Activated CD8-positive, alpha-beta memory T cell treated with anti-CD3 and anti-CD28 coated beads, Interleukin-2, amount 10 ng/mL, durations not matched to agents 7 days and 5 days (primary cell): ENCODE results near the gene TAPT1. TPM values are rescaled to one million over a fixed set of nuclear protein-coding genes. Genes with fewer than 3 reads are reported as not detected.

Experiments used
- ATAC-seq: fragments of 150-1000 bp; cut with Tn5 transposase; one replicate; pipeline ENCODE4 v1.10.0; 2021; ENCODE audit warnings: moderate library complexity
- CTCF ChIA-PET: fragments of 350-600 bp; sonication (Branson Sonifier 250); formaldehyde crosslinking; loops from one replicate; lab custom pipeline; 2021; ENCODE audit warnings: antibody characterized with exemption; lab: Charles Lee
- DNase-seq: peaks from one replicate; pipeline ENCODE4 v3.0.0-alpha.2; 2020
- H3K27ac Mint-ChIP-seq: one replicate; pipeline ENCODE4 v1.8.0; 2021; ENCODE audit warnings: mild to moderate bottlenecking, mixed read lengths
- H3K27me3 Mint-ChIP-seq: one replicate; pipeline ENCODE4 v1.8.0; 2021; ENCODE audit warnings: mixed read lengths
- H3K36me3 Mint-ChIP-seq: one replicate; pipeline ENCODE4 v1.8.0; 2021; ENCODE audit warnings: mild to moderate bottlenecking, mixed read lengths
- H3K4me1 Mint-ChIP-seq: one replicate; pipeline ENCODE4 v1.8.0; 2021; ENCODE audit warnings: mixed read lengths
- H3K4me3 Mint-ChIP-seq: one replicate; pipeline ENCODE4 v1.8.0; 2021; ENCODE audit warnings: mild to moderate bottlenecking, moderate library complexity, mixed read lengths
- H3K9me3 Mint-ChIP-seq: one replicate; pipeline ENCODE4 v1.8.0; 2022; ENCODE audit warnings: low read depth, mixed read lengths
- total RNA-seq, 2 experiments: library from RNA; stranded (reverse); gene quantifications; one replicate each; pipeline ENCODE4 v1.2.3, GENCODE V29; 2021

Gene TAPT1
- total RNA-seq, 2 experiments from 2014 or later, result 34.4 to 37.5 TPM

DNA sequence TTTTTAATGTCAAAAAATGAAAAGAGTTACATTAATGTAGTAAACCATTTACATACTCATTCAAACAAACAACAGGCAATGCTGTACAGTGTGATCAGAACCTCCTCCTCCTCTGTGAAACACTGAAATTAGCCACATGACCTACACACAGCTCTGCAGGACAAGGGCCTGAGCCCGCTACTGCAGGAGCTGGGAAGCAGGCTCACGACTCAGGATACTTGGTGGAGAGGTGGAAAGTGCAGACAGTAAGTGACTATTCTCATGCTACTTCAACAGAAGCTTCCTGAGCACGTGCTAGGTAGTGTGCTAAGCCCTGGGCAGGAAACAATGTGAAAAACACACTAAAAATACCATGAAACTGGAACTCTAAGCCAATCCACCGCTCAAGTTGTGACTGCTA is 56.8 kb downstream of the TAPT1 start:
- H3K27me3 Mint-ChIP-seq, result no peaks in the 10 kb centered on the region
- peaks cover 29% of the 10 kb centered on the region for H3K36me3 Mint-ChIP-seq
- no peak overlapping the region for H3K4me3 Mint-ChIP-seq
- no peaks in the 10 kb centered on the region for H3K9me3 Mint-ChIP-seq
- ATAC-seq (no peak), DNase-seq (no peak)
- H3K27ac Mint-ChIP-seq, result no peak overlapping the region
- CTCF ChIA-PET, result no interaction called here
- H3K4me1 Mint-ChIP-seq, result no peaks in the 10 kb centered on the region

DNA sequence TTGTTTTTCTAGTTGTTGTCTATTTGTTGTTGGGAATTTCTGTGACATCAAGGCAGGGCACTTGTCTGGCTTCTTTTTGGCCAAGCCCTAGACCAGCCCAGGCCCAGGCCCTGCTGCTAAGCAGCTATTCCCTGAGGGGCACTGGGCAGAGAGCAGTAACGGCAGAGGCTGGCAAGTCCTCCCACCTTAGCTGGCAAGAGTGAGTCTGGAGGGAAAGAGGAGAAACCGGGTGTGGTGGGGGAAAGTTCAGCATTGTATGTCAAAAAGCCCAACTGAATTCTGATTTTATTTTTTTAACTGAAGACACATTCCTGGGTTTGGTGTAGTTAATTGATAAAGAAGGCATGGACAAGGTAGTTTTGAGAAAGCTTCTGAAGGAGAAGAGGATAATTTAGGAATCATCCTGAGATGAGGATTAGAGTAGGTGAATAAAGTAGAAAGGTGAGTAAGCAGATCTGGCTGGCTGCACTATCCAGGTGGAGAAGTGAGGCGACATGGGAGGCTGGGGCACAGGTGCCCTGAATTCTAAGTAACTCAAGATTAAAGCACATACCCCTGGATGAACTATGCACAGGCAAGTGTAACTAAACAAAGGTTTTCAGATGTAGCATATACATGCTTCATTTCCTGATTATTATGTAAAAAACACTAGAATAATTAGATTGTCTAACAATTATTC is 57.4 kb downstream of the TAPT1 start:
- Mint-ChIP-seq H3K4me3 (no peak overlapping the region), H3K27me3 (no peaks in the 10 kb centered on the region), H3K9me3 (no peaks in the 10 kb centered on the region), H3K36me3 (peaks cover 27% of the 10 kb centered on the region), H3K4me1 (no peaks in the 10 kb centered on the region), H3K27ac (no peak overlapping the region)
- CTCF ChIA-PET, result no interaction called here
- DNase-seq, result no peak
- no peak for ATAC-seq

DNA sequence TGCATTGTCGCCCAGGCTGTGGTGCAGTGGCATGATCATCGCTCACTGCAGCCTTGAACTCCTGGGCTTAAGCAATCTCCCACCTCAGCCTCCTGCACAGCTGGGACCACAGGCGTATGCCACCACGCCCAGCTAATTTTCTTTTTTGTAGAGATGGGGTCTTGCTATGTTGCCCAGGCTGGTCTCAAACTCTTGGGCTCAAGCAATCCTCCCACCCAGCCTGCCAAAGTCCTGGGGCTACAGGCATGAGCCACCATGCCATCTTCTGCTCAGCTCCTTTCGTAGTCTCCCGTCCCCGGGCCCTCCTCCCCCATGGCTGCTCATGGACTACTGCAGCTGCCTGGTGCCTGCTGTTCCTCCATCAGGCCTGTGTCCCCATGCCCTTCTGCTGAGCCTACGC is 58.1 kb downstream of the TAPT1 start:
- ATAC-seq, result no peak
- Mint-ChIP-seq H3K4me1 (no peaks in the 10 kb centered on the region), H3K36me3 (peaks cover 29% of the 10 kb centered on the region), H3K4me3 (no peak overlapping the region), H3K27me3 (no peaks in the 10 kb centered on the region), H3K9me3 (no peaks in the 10 kb centered on the region), H3K27ac (no peak overlapping the region)
- CTCF ChIA-PET, result no interaction called here
- DNase-seq, result no peak

DNA sequence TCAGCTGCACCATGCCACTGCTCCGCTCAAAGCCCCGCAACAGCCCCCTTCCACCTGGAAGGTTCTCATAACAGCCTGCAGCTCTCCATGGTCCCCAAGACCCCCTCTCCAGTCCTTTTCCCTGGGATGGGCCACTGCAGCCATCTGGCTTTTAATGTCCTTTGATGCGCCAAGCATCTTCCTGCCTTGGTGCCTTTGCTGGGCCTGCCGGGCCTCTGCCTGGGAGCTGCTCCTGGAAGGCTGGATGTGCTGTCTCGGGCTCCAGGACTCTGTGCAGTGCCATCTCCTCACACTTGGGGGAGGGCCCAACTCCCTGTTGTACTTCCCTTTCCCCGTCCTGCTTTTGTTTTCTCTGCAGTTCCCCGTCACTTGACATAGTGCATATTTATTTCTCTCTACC is 60.3 kb downstream of the TAPT1 start:
- DNase-seq, result no peak
- CTCF ChIA-PET, result no interaction called here
- Mint-ChIP-seq H3K27me3 (no peaks in the 10 kb centered on the region), H3K27ac (no peak overlapping the region), H3K4me1 (no peaks in the 10 kb centered on the region), H3K9me3 (no peaks in the 10 kb centered on the region), H3K4me3 (no peak overlapping the region), H3K36me3 (peaks cover 35% of the 10 kb centered on the region)
- ATAC-seq, result no peak

DNA sequence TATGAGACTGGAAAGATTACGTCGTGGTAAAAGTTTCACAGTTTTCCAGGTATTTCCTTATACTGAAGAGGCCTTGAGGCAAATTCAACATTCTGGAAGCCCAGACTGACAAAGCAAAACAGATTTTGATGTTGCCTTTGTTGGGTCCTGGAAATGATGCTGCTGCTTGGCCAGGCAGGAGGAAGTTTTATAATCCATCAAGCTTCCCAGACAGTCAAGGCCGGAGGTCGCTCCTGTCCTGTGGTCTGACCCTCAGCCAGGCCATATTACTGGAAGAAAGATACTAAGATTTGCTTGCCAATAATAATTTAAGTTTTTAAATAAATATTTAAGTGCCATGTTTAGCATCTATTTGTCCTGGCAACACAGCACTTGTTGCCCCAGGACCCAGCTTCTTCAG is 63.4 kb downstream of the TAPT1 start:
- DNase-seq, result no peak
- Mint-ChIP-seq H3K27me3 (no peaks in the 10 kb centered on the region), H3K9me3 (no peaks in the 10 kb centered on the region), H3K4me1 (no peaks in the 10 kb centered on the region), H3K36me3 (peaks cover 25% of the 10 kb centered on the region), H3K27ac (no peak overlapping the region), H3K4me3 (no peak overlapping the region)
- no peak for ATAC-seq
- CTCF ChIA-PET, result no interaction called here

DNA sequence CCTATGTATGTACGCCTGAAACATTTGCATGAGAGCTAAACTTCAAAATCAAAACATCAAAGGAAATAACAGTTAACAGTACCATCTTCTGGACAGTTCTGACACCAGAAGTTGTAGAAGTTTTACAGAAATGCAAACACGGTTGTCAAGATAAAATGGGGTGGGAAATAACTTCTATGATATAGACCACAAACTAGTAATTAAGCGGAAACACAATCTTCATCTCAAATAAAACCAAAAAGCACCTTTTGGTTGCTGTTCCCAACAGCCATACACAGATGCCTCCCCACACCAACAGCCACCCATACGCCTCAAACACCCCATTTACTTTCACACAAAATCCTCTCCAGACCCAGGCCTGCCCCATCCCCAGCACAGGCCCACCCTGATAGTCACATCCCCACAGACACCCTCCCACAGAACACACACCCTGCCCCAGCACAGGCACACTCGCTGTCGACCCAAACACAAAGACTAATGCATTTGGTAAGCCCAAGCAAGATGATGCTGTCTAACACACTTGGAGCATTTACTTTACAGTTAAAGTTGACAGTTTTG is 64.3 kb downstream of the TAPT1 start:
- H3K9me3 Mint-ChIP-seq, result no peaks in the 10 kb centered on the region
- CTCF ChIA-PET, result no interaction called here
- ATAC-seq, result no peak
- no peak overlapping the region for H3K4me3 Mint-ChIP-seq
- no peak overlapping the region for H3K27ac Mint-ChIP-seq
- H3K27me3 Mint-ChIP-seq, result no peaks in the 10 kb centered on the region
- no peaks in the 10 kb centered on the region for H3K4me1 Mint-ChIP-seq
- peaks cover 24% of the 10 kb centered on the region for H3K36me3 Mint-ChIP-seq
- DNase-seq, result no peak

DNA sequence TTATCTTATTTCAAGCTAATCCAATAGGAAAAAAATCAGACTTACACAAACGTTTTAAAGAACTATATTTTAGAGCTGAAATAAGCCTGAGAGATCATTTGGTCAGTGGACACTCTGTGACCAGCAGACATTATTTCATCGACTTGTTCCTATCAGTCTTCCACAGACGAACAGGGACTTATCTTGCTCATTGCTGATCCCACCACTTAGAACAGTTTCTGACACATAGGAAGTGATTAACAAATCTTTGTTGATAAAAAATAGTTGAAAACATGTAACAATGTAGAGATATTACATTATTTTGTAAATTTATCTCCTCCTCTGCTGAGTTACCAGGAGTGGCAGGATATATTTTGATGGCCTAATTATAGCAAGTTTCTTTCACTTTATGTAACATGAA is 65.8 kb downstream of the TAPT1 start:
- H3K4me3 Mint-ChIP-seq, result no peak overlapping the region
- CTCF ChIA-PET, result no interaction called here
- ATAC-seq (no peak), DNase-seq (no peak)
- peaks cover 14% of the 10 kb centered on the region for H3K36me3 Mint-ChIP-seq
- H3K9me3 Mint-ChIP-seq, result no peaks in the 10 kb centered on the region
- no peaks in the 10 kb centered on the region for H3K27me3 Mint-ChIP-seq
- no peak overlapping the region for H3K27ac Mint-ChIP-seq
- H3K4me1 Mint-ChIP-seq, result no peaks in the 10 kb centered on the region

DNA sequence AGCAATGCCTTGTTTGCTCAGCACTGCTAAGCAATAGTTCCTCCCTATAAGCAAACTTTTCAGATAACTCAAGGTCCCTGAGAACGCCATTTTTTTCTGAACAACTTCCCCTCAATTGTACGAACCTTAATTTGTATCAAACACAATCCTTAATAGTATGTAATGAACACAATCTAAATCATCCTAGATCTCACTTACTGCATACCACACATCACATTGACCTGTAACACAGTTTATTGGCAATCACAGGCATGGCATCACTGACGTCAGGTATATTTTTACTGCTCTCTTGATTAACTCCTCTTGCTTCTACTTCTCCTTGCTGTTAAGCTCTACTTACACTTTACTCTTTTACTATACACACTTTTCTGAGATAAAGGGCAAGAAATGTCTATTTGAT is 67.0 kb downstream of the TAPT1 start:
- H3K4me3 Mint-ChIP-seq, result no peak overlapping the region
- no peaks in the 10 kb centered on the region for H3K27me3 Mint-ChIP-seq
- ATAC-seq (no peak), DNase-seq (no peak)
- H3K27ac Mint-ChIP-seq, result no peak overlapping the region
- H3K4me1 Mint-ChIP-seq, result no peaks in the 10 kb centered on the region
- H3K9me3 Mint-ChIP-seq, result no peaks in the 10 kb centered on the region
- peaks cover 9% of the 10 kb centered on the region for H3K36me3 Mint-ChIP-seq
- CTCF ChIA-PET, result no interaction called here

DNA sequence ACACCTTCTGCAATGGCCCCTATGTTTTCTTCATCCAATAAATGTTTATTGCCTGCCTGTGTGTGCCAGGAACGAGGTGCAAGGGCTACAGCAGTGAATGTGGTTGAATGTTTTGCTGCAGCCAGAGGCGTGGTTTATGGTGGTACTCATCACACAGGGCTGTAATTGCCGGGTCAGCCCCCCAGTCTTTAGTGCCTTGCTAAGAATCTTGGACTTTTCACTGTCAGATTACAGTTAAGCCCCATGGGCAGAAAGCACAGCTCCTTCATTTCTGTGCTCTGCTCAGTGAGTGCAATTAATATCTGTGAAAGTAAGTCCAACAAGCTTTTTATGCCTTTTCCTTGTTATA is 67.8 kb downstream of the TAPT1 start:
- CTCF ChIA-PET, result no interaction called here
- no peaks in the 10 kb centered on the region for H3K9me3 Mint-ChIP-seq
- H3K27ac Mint-ChIP-seq, result no peak overlapping the region
- DNase-seq, result peak; percentile 18
- no peaks in the 10 kb centered on the region for H3K27me3 Mint-ChIP-seq
- H3K36me3 Mint-ChIP-seq, result peaks cover 9% of the 10 kb centered on the region
- H3K4me3 Mint-ChIP-seq, result no peak overlapping the region
- no peaks in the 10 kb centered on the region for H3K4me1 Mint-ChIP-seq
- no peak for ATAC-seq

DNA sequence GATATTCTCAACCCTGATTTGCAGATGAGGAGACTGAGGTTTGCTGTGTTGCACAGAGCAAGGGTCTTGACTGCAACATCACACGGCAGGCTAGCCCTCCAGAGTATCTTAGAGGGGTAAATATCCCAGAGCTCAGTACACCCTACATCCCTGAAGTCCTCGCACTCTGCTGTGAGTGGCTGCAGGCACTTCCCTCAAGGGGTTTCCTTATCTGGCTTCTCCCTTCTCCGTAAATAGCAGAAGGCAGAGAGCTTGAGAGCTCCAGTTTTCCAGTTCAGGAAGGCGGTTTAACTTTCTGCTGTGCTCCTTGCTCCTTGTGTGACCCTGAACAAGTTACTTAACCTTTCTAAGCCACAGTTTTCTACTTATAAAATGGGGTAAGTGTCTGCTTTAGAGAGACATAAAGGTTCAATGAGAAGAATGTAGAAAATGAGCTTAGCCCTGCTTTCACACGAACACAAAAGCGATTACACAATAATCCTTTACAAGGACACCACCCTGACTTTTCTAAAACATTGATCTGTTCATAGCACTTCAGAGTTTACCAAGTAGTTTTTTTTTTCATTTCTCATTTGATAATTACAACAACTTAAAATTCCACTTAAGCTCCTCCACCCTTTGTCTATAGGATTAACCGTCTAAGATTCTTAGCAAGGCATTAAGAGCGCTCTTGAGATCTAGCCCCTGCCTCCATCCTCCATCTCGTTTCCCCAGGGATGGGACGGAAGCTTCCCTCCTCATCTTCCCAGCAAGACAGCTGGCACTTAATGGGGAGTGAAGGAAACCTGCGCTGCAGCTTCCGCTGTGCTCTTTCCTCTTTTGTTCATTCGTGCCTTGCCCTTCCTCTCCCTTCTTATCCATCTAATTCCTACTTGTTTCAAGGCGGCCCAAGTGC is 68.4 kb downstream of the TAPT1 start:
- H3K36me3 Mint-ChIP-seq, result peaks cover 7% of the 10 kb centered on the region
- DNase-seq (no peak), ATAC-seq (no peak)
- H3K4me1 Mint-ChIP-seq, result no peaks in the 10 kb centered on the region
- H3K27me3 Mint-ChIP-seq, result no peaks in the 10 kb centered on the region
- H3K27ac Mint-ChIP-seq, result no peak overlapping the region
- CTCF ChIA-PET, result no interaction called here
- no peaks in the 10 kb centered on the region for H3K9me3 Mint-ChIP-seq
- no peak overlapping the region for H3K4me3 Mint-ChIP-seq

DNA sequence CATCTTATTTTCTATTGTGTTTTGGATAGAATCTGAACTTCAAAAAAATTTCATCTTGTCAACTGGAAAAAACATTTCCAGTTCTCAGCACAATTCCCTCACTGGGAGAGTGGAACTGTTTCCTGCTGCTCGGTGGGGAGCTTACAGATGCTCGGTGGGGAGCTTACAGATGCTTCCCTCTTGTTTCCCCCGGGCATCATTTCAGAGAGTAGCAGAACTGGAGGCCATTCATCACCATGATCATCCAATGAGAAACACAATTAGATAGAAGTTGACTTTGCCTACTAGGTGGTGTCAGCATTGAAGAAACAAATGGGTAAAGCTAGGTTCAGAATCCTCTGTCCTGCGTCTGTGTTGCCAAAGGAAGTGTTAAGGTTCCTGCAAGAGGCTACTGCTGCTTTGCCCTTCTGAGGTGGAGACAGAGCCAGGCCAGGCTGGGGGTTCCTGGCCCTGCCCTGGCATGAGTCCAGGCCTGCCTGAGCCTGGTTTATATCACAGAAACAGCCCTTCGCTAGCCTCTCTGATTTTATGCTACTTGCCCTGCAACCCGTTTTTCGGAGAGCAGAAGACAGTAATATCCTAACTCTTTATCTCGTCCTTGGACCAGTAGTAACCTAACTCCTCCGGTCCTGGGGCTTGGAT is 70.6 kb downstream of the TAPT1 start:
- no peaks in the 10 kb centered on the region for H3K9me3 Mint-ChIP-seq
- CTCF ChIA-PET, result interaction anchor here (1.7 kb wide), 1 partner anchor 109 kb away, joined by 4 read pairs; no protein-coding TSS in a partner anchor
- no peaks in the 10 kb centered on the region for H3K27me3 Mint-ChIP-seq
- ATAC-seq (no peak), DNase-seq (no peak)
- H3K4me3 Mint-ChIP-seq, result no peak overlapping the region
- H3K27ac Mint-ChIP-seq, result no peak overlapping the region
- no peaks in the 10 kb centered on the region for H3K4me1 Mint-ChIP-seq
- H3K36me3 Mint-ChIP-seq, result no peaks in the 10 kb centered on the region

DNA sequence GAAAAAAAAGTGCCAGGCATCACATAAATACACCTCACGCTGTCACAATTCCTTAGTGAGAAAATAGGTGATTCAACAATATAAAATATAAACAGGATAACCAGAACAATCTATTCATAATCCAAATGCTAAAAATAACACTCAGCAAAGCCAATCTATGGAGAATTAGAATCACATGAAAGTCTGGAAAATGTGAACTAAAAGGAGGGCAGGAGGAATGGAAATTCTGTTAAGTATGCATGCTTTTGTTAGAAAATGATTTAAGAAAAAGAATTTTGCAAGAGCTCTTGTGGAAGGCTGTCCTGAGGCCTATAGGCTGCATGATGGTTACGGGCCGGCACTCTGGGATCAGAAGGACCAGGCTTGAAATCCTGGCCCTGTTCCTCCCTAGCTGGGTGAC is 71.8 kb downstream of the TAPT1 start:
- Mint-ChIP-seq H3K36me3 (no peaks in the 10 kb centered on the region), H3K27me3 (no peaks in the 10 kb centered on the region), H3K27ac (no peak overlapping the region), H3K4me3 (no peak overlapping the region), H3K9me3 (no peaks in the 10 kb centered on the region), H3K4me1 (no peaks in the 10 kb centered on the region)
- ATAC-seq, result no peak
- CTCF ChIA-PET, result no interaction called here
- no peak for DNase-seq

DNA sequence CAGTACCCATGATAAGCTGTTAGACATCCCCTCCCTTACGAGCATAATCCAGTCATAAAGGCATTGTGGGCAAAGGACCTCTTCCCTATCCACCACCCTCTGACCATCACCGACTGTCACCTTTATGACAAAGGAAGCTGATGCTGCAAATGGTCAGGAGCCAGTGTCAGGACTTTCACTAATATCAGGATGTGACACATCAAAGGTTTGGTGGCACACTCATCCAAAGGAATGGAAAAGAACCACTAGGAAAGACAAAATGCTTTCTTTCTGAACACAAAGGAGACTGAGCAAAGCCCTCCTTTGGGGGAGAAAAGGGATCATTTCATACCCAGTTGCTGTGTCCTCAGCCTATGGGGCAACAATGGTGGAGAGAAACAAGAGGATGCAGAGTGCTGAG is 75.6 kb downstream of the TAPT1 start:
- H3K36me3 Mint-ChIP-seq, result no peaks in the 10 kb centered on the region
- DNase-seq, result no peak
- no peaks in the 10 kb centered on the region for H3K4me1 Mint-ChIP-seq
- CTCF ChIA-PET, result no interaction called here
- no peaks in the 10 kb centered on the region for H3K27me3 Mint-ChIP-seq
- no peak overlapping the region for H3K4me3 Mint-ChIP-seq
- no peak overlapping the region for H3K27ac Mint-ChIP-seq
- no peaks in the 10 kb centered on the region for H3K9me3 Mint-ChIP-seq
- no peak for ATAC-seq
